H1 (cell line): ENCODE data around the gene ELOVL4. TPM values are rescaled to one million over a fixed set of nuclear protein-coding genes. Genes with fewer than 3 reads are reported as not detected.

ENCODE experiments used
- CTCF ChIA-PET: fragments of 300-600 bp; sonication (Branson Sonifier 250); formaldehyde crosslinking; loops from one replicate; lab custom pipeline; 2021; ENCODE audit not compliant: partially characterized antibody; lab: Charles Lee
- POLR2A ChIA-PET: fragments of 300-600 bp; sonication (Branson Sonifier 250); formaldehyde crosslinking; loops from one replicate; lab custom pipeline; 2021; ENCODE audit warnings: inconsistent platforms; ENCODE audit not compliant: partially characterized antibody; lab: Charles Lee
- DNase-seq, 2 experiments: peaks; one replicate each; pipeline versions ENCODE4 v3.0.0 to v3.0.0-alpha.2; 2010 to 2022; ENCODE audit warnings: low spot score in 2 of 2, low read depth in 1 of 2, mixed read lengths in 1 of 2
- FAIRE-seq: peaks from 2 replicates; lab custom pipeline; 2011; peaks lifted over from hg19 to GRCh38; lab: Jason Lieb, UNC
- H2AFZ ChIP-seq: 2 replicates; pipeline ENCODE4 v1.8.1; 2012; ENCODE audit warnings: low read length, inconsistent platforms
- H2AK5ac ChIP-seq: 2 replicates; pipeline ENCODE4 v1.6.1; 2013; ENCODE audit warnings: low read depth, low read length
- H2BK120ac ChIP-seq: replicated peaks from 2 replicates; pipeline ENCODE3; 2013; ENCODE audit warnings: low read depth, low read length, inconsistent platforms
- H2BK12ac ChIP-seq: 2 replicates; pipeline ENCODE4 v1.6.1; 2013; ENCODE audit warnings: low read depth, low read length
- H2BK15ac ChIP-seq: 2 replicates; pipeline ENCODE4 v1.6.1; 2013; ENCODE audit warnings: low read length
- H2BK20ac ChIP-seq: 2 replicates; pipeline ENCODE4 v1.6.1; 2013; ENCODE audit warnings: low read length
- H2BK5ac ChIP-seq: 2 replicates; pipeline ENCODE4 v1.6.1; 2013; ENCODE audit warnings: low read depth, low read length
- H3K14ac ChIP-seq: 2 replicates; pipeline ENCODE4 v1.6.1; 2013; ENCODE audit warnings: inconsistent platforms; ENCODE audit not compliant: insufficient read length
- H3K18ac ChIP-seq: 2 replicates; pipeline ENCODE4 v1.6.1; 2013; ENCODE audit warnings: low read length; ENCODE audit errors: extremely low read depth
- H3K23ac ChIP-seq: 2 replicates; pipeline ENCODE4 v1.6.1; 2013; ENCODE audit warnings: inconsistent platforms; ENCODE audit not compliant: insufficient read length
- H3K23me2 ChIP-seq: 2 replicates; pipeline ENCODE4 v1.6.1; 2013; ENCODE audit warnings: low read depth, low read length
- H3K27ac ChIP-seq: 2 replicates; pipeline ENCODE4 v1.6.1; 2011; ENCODE audit warnings: low read depth, low read length, inconsistent platforms
- H3K27me3 ChIP-seq, 4 experiments: replicated peaks in 1 of 4; 1 replicate in 1 of 4; 2 replicates in 3 of 4; pipeline versions ENCODE4 v1.6.1 to v1.8.1; 2011 to 2013; ENCODE audit warnings: low read length in 3 of 4, mild to moderate bottlenecking in 3 of 4, inconsistent platforms in 2 of 4, mixed read lengths in 2 of 4, moderate library complexity in 1 of 4; ENCODE audit not compliant: control insufficient read depth in 3 of 4, insufficient read depth in 3 of 4; ENCODE audit errors: extremely low read depth in 1 of 4
- H3K36me3 ChIP-seq, 4 experiments: 2 replicates each; pipeline versions ENCODE4 v1.6.1 to v1.8.1; 2011 to 2013; ENCODE audit warnings: mild to moderate bottlenecking in 4 of 4, low read length in 3 of 4, moderate library complexity in 2 of 4, control low read depth in 1 of 4, inconsistent platforms in 1 of 4; ENCODE audit not compliant: insufficient read depth in 4 of 4, control insufficient read depth in 2 of 4
- H3K4ac ChIP-seq: replicated peaks from 2 replicates; pipeline ENCODE3; 2013; ENCODE audit warnings: low read length, low read depth, mixed read lengths, inconsistent platforms; ENCODE audit not compliant: insufficient read length
- H3K4me1 ChIP-seq, 4 experiments: replicated peaks in 1 of 4; 1 replicate in 1 of 4; 2 replicates in 3 of 4; pipeline versions ENCODE4 v1.6.1 to v1.8.1; 2011 to 2013; ENCODE audit warnings: low read length in 3 of 4, inconsistent platforms in 2 of 4, mixed read lengths in 1 of 4; ENCODE audit not compliant: insufficient read depth in 4 of 4, control insufficient read depth in 3 of 4
- H3K4me2 ChIP-seq, 2 experiments: 2 replicates each; pipeline versions ENCODE4 v1.6.1 to v1.8.1; 2011 to 2013; ENCODE audit warnings: low read depth in 2 of 2, low read length in 2 of 2, control low read depth in 1 of 2, inconsistent platforms in 1 of 2, mild to moderate bottlenecking in 1 of 2; ENCODE audit not compliant: insufficient read depth in 1 of 2
- H3K4me3 ChIP-seq, 4 experiments: fragments of 200-600, 300-600 bp in 1 of 4; sonication (generic), shearing (Covaris generic), sonication (Bioruptor Twin) in 1 of 4; 2 replicates each; pipeline versions ENCODE4 v1.5.1 to v1.8.1; 2011 to 2016; ENCODE audit warnings: low read length in 4 of 4, low read depth in 3 of 4, control low read depth in 2 of 4, inconsistent platforms in 2 of 4, mild to moderate bottlenecking in 2 of 4, mixed read lengths in 1 of 4, moderate library complexity in 1 of 4; ENCODE audit not compliant: insufficient read depth in 2 of 4; ENCODE audit errors: extremely low read depth in 1 of 4
- H3K56ac ChIP-seq: replicated peaks from 2 replicates; pipeline ENCODE3; 2013; ENCODE audit warnings: low read depth, mild to moderate bottlenecking, mixed read lengths, low read length, inconsistent platforms; ENCODE audit not compliant: insufficient read length
- H3K79me1 ChIP-seq: 2 replicates; pipeline ENCODE4 v1.6.1; 2013; ENCODE audit warnings: low read depth, low read length, control low read depth
- H3K79me2 ChIP-seq, 2 experiments: 2 replicates each; pipeline versions ENCODE4 v1.6.1 to v1.8.1; 2012 to 2013; ENCODE audit warnings: low read length in 2 of 2, mild to moderate bottlenecking in 2 of 2, inconsistent platforms in 1 of 2; ENCODE audit not compliant: insufficient read depth in 2 of 2, control insufficient read depth in 1 of 2
- H3K9ac ChIP-seq, 4 experiments: replicated peaks in 1 of 4; 1 replicate in 1 of 4; 2 replicates in 3 of 4; pipeline versions ENCODE4 v1.6.1 to v1.8.1; 2011 to 2013; ENCODE audit warnings: low read depth in 3 of 4, low read length in 3 of 4, control low read depth in 2 of 4, mild to moderate bottlenecking in 2 of 4, moderate library complexity in 2 of 4, inconsistent platforms in 1 of 4; ENCODE audit errors: extremely low read depth in 1 of 4
- H3K9me3 ChIP-seq, 2 experiments: 2 replicates each; pipeline versions ENCODE4 v1.6.1 to v1.8.1; 2012 to 2013; ENCODE audit warnings: mild to moderate bottlenecking in 2 of 2, moderate library complexity in 2 of 2, control low read depth in 1 of 2, inconsistent platforms in 1 of 2, low read depth in 1 of 2, low read length in 1 of 2, mixed read lengths in 1 of 2; ENCODE audit not compliant: insufficient read depth in 2 of 2
- H4K20me1 ChIP-seq, 2 experiments: replicated peaks in 1 of 2; 2 replicates each; pipeline versions ENCODE3 to v1.8.1; 2011 to 2013; ENCODE audit warnings: inconsistent platforms in 2 of 2, low read length in 2 of 2, mild to moderate bottlenecking in 1 of 2; ENCODE audit not compliant: insufficient read depth in 2 of 2, control insufficient read depth in 1 of 2
- H4K5ac ChIP-seq: 2 replicates; pipeline ENCODE4 v1.6.1; 2013; ENCODE audit warnings: low read length, low read depth, mixed read lengths, inconsistent platforms; ENCODE audit not compliant: insufficient read length
- H4K8ac ChIP-seq: 2 replicates; pipeline ENCODE4 v1.8.0; 2013; ENCODE audit warnings: mild to moderate bottlenecking, moderate library complexity, low read length, inconsistent platforms; ENCODE audit not compliant: insufficient read depth; ENCODE audit errors: extremely low read depth
- H4K91ac ChIP-seq: replicated peaks from 2 replicates; pipeline ENCODE3; 2013; ENCODE audit warnings: low read length, mixed read lengths, inconsistent platforms; ENCODE audit not compliant: insufficient read length
- ATF2 ChIP-seq: IDR thresholded peaks from 2 replicates; pipeline ENCODE4 v1.6.1; 2012; ENCODE audit warnings: low read length, inconsistent platforms
- CHD1 ChIP-seq: IDR thresholded peaks from 2 replicates; pipeline ENCODE4 v1.6.1; 2012; ENCODE audit warnings: low read depth, low read length, improper control_type of control experiment
- CHD2 ChIP-seq: IDR thresholded peaks from 2 replicates; pipeline ENCODE4 v1.6.1; 2012; ENCODE audit warnings: low read length, improper control_type of control experiment
- EP300 ChIP-seq, 2 experiments: IDR thresholded peaks; 1 replicate in 1 of 2; 2 replicates in 1 of 2; pipeline ENCODE4 v1.6.1; 2011 to 2012; ENCODE audit warnings: low read depth in 2 of 2, low read length in 2 of 2, mild to moderate bottlenecking in 2 of 2, borderline replicate concordance in 1 of 2, inconsistent platforms in 1 of 2, moderate library complexity in 1 of 2
- EZH2 ChIP-seq: fragments of 200-600 bp; sonication (generic); IDR thresholded peaks from 2 replicates; pipeline ENCODE4 v1.7.1; 2012; ENCODE audit warnings: low read depth, mild to moderate bottlenecking, moderate library complexity, low read length, inconsistent platforms; ENCODE audit not compliant: severe bottlenecking
- HDAC2 ChIP-seq, 2 experiments: fragments of 300-600 bp in 1 of 2; sonication (generic) in 1 of 2; IDR thresholded peaks; 2 replicates each; pipeline ENCODE4 v1.6.1; 2011 to 2012; ENCODE audit warnings: low read depth in 2 of 2, low read length in 2 of 2, mild to moderate bottlenecking in 2 of 2, moderate library complexity in 2 of 2, borderline replicate concordance in 1 of 2, inconsistent platforms in 1 of 2
- JUN ChIP-seq: IDR thresholded peaks from 2 replicates; pipeline ENCODE4 v1.6.1; 2011; ENCODE audit warnings: low read depth, mild to moderate bottlenecking, improper control_type of control experiment, low read length
- KDM1A ChIP-seq: fragments of 200-600, 300-600 bp; sonication (generic); IDR thresholded peaks from 2 replicates; pipeline ENCODE4 v1.7.1; 2016; ENCODE audit warnings: mild to moderate bottlenecking, low read length, borderline replicate concordance
- MAFK ChIP-seq: IDR thresholded peaks from 2 replicates; pipeline ENCODE4 v1.6.1; 2012; ENCODE audit warnings: low read depth, mild to moderate bottlenecking, improper control_type of control experiment, low read length
- MAX ChIP-seq: IDR thresholded peaks from 2 replicates; pipeline ENCODE4 v1.6.1; 2012; ENCODE audit warnings: inconsistent platforms
- POLR2A ChIP-seq, 2 experiments: IDR thresholded peaks; 1 replicate in 1 of 2; 2 replicates in 1 of 2; pipeline ENCODE4 v1.6.1; 2011; ENCODE audit warnings: low read depth in 2 of 2, low read length in 2 of 2, mild to moderate bottlenecking in 2 of 2; ENCODE audit errors: control extremely low read depth in 1 of 2
- SP4 ChIP-seq: IDR thresholded peaks from 2 replicates; pipeline ENCODE4 v1.6.1; 2012; ENCODE audit warnings: low read length, inconsistent platforms
- WGBS, 2 experiments: shearing (Covaris generic) in 1 of 2; methylation state at CpG; one replicate each; pipeline versions ENCODE4 v1.1.6 to v1.1.7; 2013 to 2015; ENCODE audit warnings: low lambda C conversion rate in 2 of 2, mixed read lengths in 2 of 2, inconsistent platforms in 1 of 2, low coverage in 1 of 2, missing lambda C conversion rate in 1 of 2; ENCODE audit not compliant: insufficient replicate concordance in 2 of 2, insufficient coverage in 1 of 2, insufficient read length in 1 of 2; ENCODE audit errors: extremely low coverage in 1 of 2, missing lambda C conversion rate in 1 of 2; 5-methylcytosine and 5-hydroxymethylcytosine counted together
- polyA plus RNA-seq, 7 experiments: library from polyadenylated mRNA; depleted of rRNA in 3 of 7; stranded (reverse) in 5 of 7; unstranded in 2 of 7; fragments of >200 nt in 5 of 7; fragments of 200-250 nt in 2 of 7; gene quantifications; 1 replicate in 5 of 7; 2 replicates in 1 of 7; 4 replicates in 1 of 7; pipeline versions ENCODE4 v1.2.1 to v1.2.3, GENCODE V29; 2011 to 2013; ENCODE audit warnings: missing spikeins in 2 of 7, mixed read lengths in 2 of 7
- total RNA-seq: library from RNA; stranded (reverse); fragmentation: NEBNext Ultra II Directional; extraction: Animal tissue kit (Norgen Biotek cat#: 25700); gene quantifications from 2 replicates; pipeline ENCODE4 v1.2.1, GENCODE V29; 2021

Gene ELOVL4
- total and polyA plus RNA-seq, 2 of the 8 experiments (the other 6 are each of a cell fraction or from before 2014, with no cell fraction given), result 2.0 to 15.0 TPM

DNA sequence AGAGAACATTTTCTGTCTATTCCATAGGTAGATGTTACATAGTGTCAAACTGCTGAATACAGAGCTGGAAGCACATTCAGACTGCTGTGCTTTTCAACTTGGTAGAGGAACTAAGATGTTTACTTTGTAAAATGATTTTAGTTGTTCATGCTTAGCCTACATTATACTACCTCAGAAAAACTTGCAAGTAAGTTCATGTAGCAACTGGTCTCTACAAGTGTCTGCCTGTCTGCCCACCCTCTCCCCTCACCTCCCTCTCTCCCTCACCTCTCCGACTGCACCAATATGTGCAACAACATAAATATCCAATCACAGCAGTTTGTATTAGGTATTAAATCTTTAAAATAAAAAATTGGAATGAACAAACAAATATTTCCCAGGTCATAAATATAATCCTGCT is 25.3 kb downstream of the ELOVL4 start:
- Histone ChIP-seq H3K4me2 (no peak overlapping the region), H3K4me3 (no peak overlapping the region), H3K18ac (no peak overlapping the region), H4K20me1 (peaks cover 0 to 2% of the 10 kb centered on the region in 2 experiments), H3K79me1 (no peaks in the 10 kb centered on the region), H3K4ac (no peak overlapping the region), H3K56ac (no peak overlapping the region), H2BK120ac (no peak overlapping the region), H3K9me3 (no peaks in the 10 kb centered on the region), H3K79me2 (no peaks in the 10 kb centered on the region), H2BK12ac (no peak overlapping the region), H2AFZ (no peak overlapping the region), H3K23me2 (no peaks in the 10 kb centered on the region), H3K27me3 (no peaks in the 10 kb centered on the region), H3K9ac (no peak overlapping the region), H2BK15ac (no peak overlapping the region), H2AK5ac (no peak overlapping the region), H3K4me1 (no peaks in the 10 kb centered on the region), H3K14ac (no peak overlapping the region), H4K91ac (no peak overlapping the region), H3K27ac (no peak overlapping the region), H3K36me3 (no peaks in the 10 kb centered on the region; a peak in 1 of 8 replicates), H4K8ac (no peak overlapping the region), H3K23ac (no peak overlapping the region), H2BK20ac (no peak overlapping the region), H4K5ac (no peak overlapping the region), H2BK5ac (no peak overlapping the region)
- ChIA-PET POLR2A (no interaction called here), CTCF (interaction anchor here (1.9 kb wide), 1 partner anchor 24 kb away, joined by 5 read pairs; no protein-coding TSS in a partner anchor)
- FAIRE-seq (no peak), DNase-seq (no peak)
- TF ChIP-seq JUN, result no peak
- no peak for TF ChIP-seq ATF2
- TF ChIP-seq EP300 (IDR thresholded peaks at IDR 0.05; ENCODE audit: borderline replicate concordance in 1 of 2, low read depth in 2 of 2, low read length in 2 of 2), result no peak
- no peak for TF ChIP-seq MAFK
- TF ChIP-seq CHD2, result no peak
- no peak for TF ChIP-seq POLR2A (IDR thresholded peaks at IDR 0.05; ENCODE audit: control extremely low read depth in 1 of 2, low read depth in 2 of 2, low read length in 2 of 2)
- no peak for TF ChIP-seq EZH2
- no peak for TF ChIP-seq KDM1A
- no peak for TF ChIP-seq HDAC2 (IDR thresholded peaks at IDR 0.05; ENCODE audit: borderline replicate concordance in 1 of 2, low read depth in 2 of 2, low read length in 2 of 2)
- TF ChIP-seq MAX, result no peak
- TF ChIP-seq CHD1, result no peak
- no peak for TF ChIP-seq SP4
- 79% methylated on average over 1 of the region's 1 CpG; no CpG with 5 or more reads in 1 of the 2 experiments for WGBS, 2 experiments
